H4 (cell line): ENCODE measurements around the gene OR4B1. TPM values are rescaled to one million over a fixed set of nuclear protein-coding genes. Genes with fewer than 3 reads are reported as not detected.
A peak's percentile ranks its signal among the peaks of the same experiment; 100 is the strongest.
"Not testable (repeated sequence)": the region's sequence is repeated elsewhere in the genome, so short reads cannot be mapped to it uniquely, and the experiment has no call there.

Source experiments
- DNase-seq: peaks from one replicate; pipeline ENCODE4 v3.0.0-alpha.2; 2015; ENCODE audit warnings: low spot score
- total RNA-seq: library from RNA; depleted of rRNA; stranded (reverse); fragments of >200 nt; shearing (Covaris generic); gene quantifications from 2 replicates; pipeline ENCODE4 v1.2.3, GENCODE V29; 2014; rRNA removed

Gene OR4B1
- not detected in 2 replicates for total RNA-seq

GRCh38 chr11:48216510-48216909 is at the start of gene OR4B1:
Gene OR4B1, plus strand, starts transcription at chr11:48216810. Its CDS starts 0 bp downstream, at chr11:48216810.
- no peak for DNase-seq

- no peak for DNase-seq
Measured at GRCh38 chr11:48167380-48167779, 49.2 kb upstream of the OR4B1 start.

- no peak for DNase-seq
Measured at GRCh38 chr11:48168815-48169214, 47.8 kb upstream of the OR4B1 start.

GRCh38 chr11:48169259-48169658 is 47.4 kb upstream of the OR4B1 start:
- DNase-seq = no peak

- DNase-seq = no peak
Measured at GRCh38 chr11:48169717-48170116, 46.9 kb upstream of the OR4B1 start.

GRCh38 chr11:48170241-48171233 is 46.1 kb upstream of the OR4B1 start:
- peak; percentile 32 for DNase-seq

GRCh38 chr11:48172818-48173609 is 43.6 kb upstream of the OR4B1 start:
- DNase-seq = peak; percentile 37

- no peak for DNase-seq
Measured at GRCh38 chr11:48177661-48178060, 38.9 kb upstream of the OR4B1 start.

- DNase-seq = no peak
Measured at GRCh38 chr11:48180627-48181026, 36.0 kb upstream of the OR4B1 start.

GRCh38 chr11:48182860-48183526 is 33.6 kb upstream of the OR4B1 start:
- DNase-seq = no peak

GRCh38 chr11:48184452-48184851 is 32.2 kb upstream of the OR4B1 start:
- DNase-seq = no peak

GRCh38 chr11:48190906-48191654 is 25.5 kb upstream of the OR4B1 start:
- DNase-seq = not testable (repeated sequence)

GRCh38 chr11:48193876-48194275 is 22.7 kb upstream of the OR4B1 start:
- DNase-seq = no peak

GRCh38 chr11:48207881-48208280 is 8.7 kb upstream of the OR4B1 start:
- no peak for DNase-seq

- DNase-seq = peak; percentile 10
Measured at GRCh38 chr11:48210052-48210451, 6.6 kb upstream of the OR4B1 start.

GRCh38 chr11:48228761-48229160 is 12.2 kb downstream of the OR4B1 start:
- no peak for DNase-seq

- not testable (repeated sequence) for DNase-seq
Measured at GRCh38 chr11:48230057-48230456, 13.4 kb downstream of the OR4B1 start.

GRCh38 chr11:48237727-48238126 is 21.1 kb downstream of the OR4B1 start:
- no peak for DNase-seq

- DNase-seq = no peak
Measured at GRCh38 chr11:48242501-48242900, 25.9 kb downstream of the OR4B1 start.

- DNase-seq = no peak
Measured at GRCh38 chr11:48244804-48245203, 28.2 kb downstream of the OR4B1 start, which contains the start of gene OR4X2. Gene OR4X2, plus strand, starts transcription at chr11:48245104. Its CDS starts 0 bp downstream, at chr11:48245104.

- DNase-seq = no peak
Measured at GRCh38 chr11:48248902-48249301, 32.3 kb downstream of the OR4B1 start.
